Measurements from ENCODE around the gene GRIK1. TPM values are rescaled to one million over a fixed set of nuclear protein-coding genes. Genes with fewer than 3 reads are reported as not detected.

Gene GRIK1
- total RNA-seq, 4 donors from 2014 or later: not detected

GRCh38 chr21:29523646-29524045 is 416.1 kb downstream of the GRIK1 start:
- Histone ChIP-seq H3K4me3 (no peak overlapping the region), H3K27ac (no peak overlapping the region), H3K4me1 (peaks cover 0 to 12% (median 8%) of the 10 kb centered on the region in 4 donors), H3K27me3 (no peaks in the 10 kb centered on the region), H3K36me3 (no peaks in the 10 kb centered on the region), H3K9me3 (peaks cover 9 to 10% of the 10 kb centered on the region in 2 donors)
- DNase-seq: peak; percentile 12
- WGBS, 2 donors (ENCODE audit: low coverage in 1 of 2): 13 to 29% methylated on average over 1 of the region's 1 CpG
- intact Hi-C loops (cut with DNase I; ENCODE audit: low total_unique reads) (no loop called here), in situ Hi-C loops (cut with MboI; ENCODE audit: low pct_ligation_motif_present in 1 of 4, low pct_unique_long_range_greater_than_20kb in 1 of 4, low sequenced_read_pairs in 3 of 4) (no loop called here)
- no peak for TF ChIP-seq POLR2A (IDR thresholded peaks at IDR 0.05)
- no peak for TF ChIP-seq EP300 (IDR thresholded peaks at IDR 0.05; ENCODE audit: low read depth)
- TF ChIP-seq POLR2AphosphoS5 (IDR thresholded peaks at IDR 0.05): peak in 1 of 3 donors; percentile 30
- TF ChIP-seq CTCF (IDR thresholded peaks at IDR 0.05): no peak

- Histone ChIP-seq H3K27ac (no peak overlapping the region), H3K4me1 (peaks cover 0 to 12% (median 8%) of the 10 kb centered on the region in 4 donors), H3K9me3 (peaks cover 7 to 8% of the 10 kb centered on the region in 2 donors), H3K27me3 (no peaks in the 10 kb centered on the region), H3K4me3 (no peak overlapping the region), H3K36me3 (no peaks in the 10 kb centered on the region)
- no peak for TF ChIP-seq EP300 (IDR thresholded peaks at IDR 0.05; ENCODE audit: low read depth)
- no peak for TF ChIP-seq POLR2A (IDR thresholded peaks at IDR 0.05)
- no peak for TF ChIP-seq CTCF (IDR thresholded peaks at IDR 0.05)
- no peak for TF ChIP-seq POLR2AphosphoS5 (IDR thresholded peaks at IDR 0.05)
- no peak for DNase-seq
- in situ Hi-C loops (cut with MboI; ENCODE audit: low pct_ligation_motif_present in 1 of 4, low pct_unique_long_range_greater_than_20kb in 1 of 4, low sequenced_read_pairs in 3 of 4): no loop called here
- WGBS, 2 donors (ENCODE audit: low coverage in 1 of 2): 90 to 91% methylated on average over 1 of the region's 1 CpG
- intact Hi-C loops (cut with DNase I; ENCODE audit: low total_unique reads): no loop called here
These were observed 417.9 kb downstream of the GRIK1 start for GRCh38 chr21:29521872-29522271.

- TF ChIP-seq EP300 (IDR thresholded peaks at IDR 0.05; ENCODE audit: low read depth) (no peak), CTCF (IDR thresholded peaks at IDR 0.05) (no peak), POLR2A (IDR thresholded peaks at IDR 0.05) (no peak), POLR2AphosphoS5 (IDR thresholded peaks at IDR 0.05) (no peak)
- H3K9me3 ChIP-seq: no peaks in the 10 kb centered on the region
- H3K4me3 ChIP-seq: no peak overlapping the region
- in situ Hi-C loops (cut with MboI; ENCODE audit: low pct_ligation_motif_present in 1 of 4, low pct_unique_long_range_greater_than_20kb in 1 of 4, low sequenced_read_pairs in 3 of 4) (no loop called here), intact Hi-C loops (cut with DNase I; ENCODE audit: low total_unique reads) (no loop called here)
- 87 to 88% methylated on average over 3 of the region's 3 CpGs for WGBS, 2 donors (ENCODE audit: low coverage in 1 of 2)
- no peaks in the 10 kb centered on the region for H3K36me3 ChIP-seq
- H3K27ac ChIP-seq: no peak overlapping the region
- H3K4me1 ChIP-seq: peaks cover 0 to 12% (median 8%) of the 10 kb centered on the region in 4 donors
- DNase-seq: no peak
- no peaks in the 10 kb centered on the region for H3K27me3 ChIP-seq
These were observed 419.6 kb downstream of the GRIK1 start for GRCh38 chr21:29520171-29520570.

GRCh38 chr21:29514652-29515247 is 425.0 kb downstream of the GRIK1 start:
- TF ChIP-seq CTCF (IDR thresholded peaks at IDR 0.05) (no peak), POLR2AphosphoS5 (IDR thresholded peaks at IDR 0.05) (no peak), EP300 (IDR thresholded peaks at IDR 0.05; ENCODE audit: low read depth) (no peak), POLR2A (IDR thresholded peaks at IDR 0.05) (no peak)
- in situ Hi-C loops (cut with MboI; ENCODE audit: low pct_ligation_motif_present in 1 of 4, low pct_unique_long_range_greater_than_20kb in 1 of 4, low sequenced_read_pairs in 3 of 4) (no loop called here), intact Hi-C loops (cut with DNase I; ENCODE audit: low total_unique reads) (no loop called here)
- no peak overlapping the region for H3K27ac ChIP-seq
- H3K36me3 ChIP-seq: no peaks in the 10 kb centered on the region
- no peaks in the 10 kb centered on the region for H3K27me3 ChIP-seq
- no peaks in the 10 kb centered on the region for H3K4me1 ChIP-seq
- 91 to 100% methylated on average over 2 of the region's 2 CpGs for WGBS, 2 donors (ENCODE audit: low coverage in 1 of 2)
- H3K9me3 ChIP-seq: peaks cover 12 to 17% of the 10 kb centered on the region in 2 donors
- DNase-seq: no peak
- H3K4me3 ChIP-seq: no peak overlapping the region
